Hippocampal formation (tissue), 2 donors: ENCODE results near the gene PCYT1A.

Experiments used
- DNase-seq, 2 donors: peaks; one replicate each; lab custom pipeline; 2025; lab: John Stamatoyannopoulos, UW

PCYT1A gene

DNA sequence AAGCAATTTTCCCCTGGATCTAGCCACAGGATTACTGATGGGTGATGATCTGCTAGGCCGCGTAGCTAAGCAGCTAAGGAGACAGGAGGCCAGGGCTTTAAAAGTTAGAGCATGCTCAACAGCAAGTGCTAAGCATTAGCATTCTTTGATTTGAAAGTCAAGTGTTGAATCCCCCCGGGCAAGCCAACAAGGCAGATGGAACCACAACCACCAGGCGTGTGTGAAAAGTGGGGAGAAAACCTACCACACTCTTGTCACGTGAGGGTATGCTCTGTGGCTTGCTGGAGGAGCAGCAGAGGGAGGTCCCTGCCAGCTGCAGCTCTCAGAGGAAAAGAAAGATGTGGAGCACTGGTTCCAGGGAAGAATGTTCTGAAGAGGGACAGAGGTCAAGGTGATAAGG, 50.3 kb downstream of the PCYT1A start:
- no peak for DNase-seq

DNA sequence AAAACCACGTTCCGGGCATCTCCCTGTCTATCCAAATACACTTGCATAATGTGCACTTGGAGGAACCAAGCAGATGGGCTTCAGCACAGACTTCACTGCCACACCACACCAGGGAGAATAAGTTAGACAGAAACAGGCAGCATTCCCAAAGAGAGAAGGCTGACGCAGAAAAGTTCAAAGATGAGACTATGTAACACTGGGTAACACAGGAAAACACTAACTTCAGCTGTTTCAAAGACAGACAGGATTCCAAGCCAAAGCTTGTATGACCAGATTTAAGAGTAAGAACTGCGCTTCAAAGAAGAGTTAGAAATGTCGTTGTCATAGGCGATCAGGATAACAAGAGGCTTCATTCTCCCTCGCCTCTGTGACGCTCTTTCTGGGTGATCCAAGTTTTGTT, 51.3 kb downstream of the PCYT1A start:
- no peak for DNase-seq

DNA sequence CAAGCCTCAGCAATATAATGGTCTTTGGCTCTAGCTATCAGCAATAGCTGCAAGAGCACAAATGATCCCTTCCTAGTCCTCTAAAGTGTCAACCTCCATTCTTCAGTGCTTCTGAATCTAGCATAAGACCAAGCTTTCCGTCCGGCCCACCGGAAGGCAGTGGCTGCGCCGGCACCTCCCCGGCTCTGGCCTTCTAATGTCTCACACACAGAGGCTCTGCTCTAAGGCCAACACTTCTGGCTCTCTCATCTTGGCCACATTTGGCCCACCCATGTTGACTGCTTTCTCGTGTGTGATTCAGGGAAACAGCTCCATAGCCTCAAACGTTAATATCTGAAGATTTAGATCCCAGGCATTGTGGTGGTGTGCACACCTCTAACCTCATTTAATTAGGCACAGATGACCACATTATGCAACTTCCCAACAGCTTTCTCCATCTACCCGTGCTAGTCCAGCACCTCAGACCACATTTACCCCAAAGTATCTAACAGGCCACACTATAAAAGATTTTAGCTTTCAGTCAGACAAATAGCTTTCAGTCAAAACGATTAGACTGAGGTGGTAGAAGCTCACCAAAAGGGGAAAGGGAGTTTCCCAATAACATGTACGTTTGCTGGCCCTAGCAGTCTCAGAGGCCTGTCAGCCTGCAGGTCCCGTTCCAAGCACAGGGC, 51.9 kb downstream of the PCYT1A start:
- DNase-seq: no peak

DNA sequence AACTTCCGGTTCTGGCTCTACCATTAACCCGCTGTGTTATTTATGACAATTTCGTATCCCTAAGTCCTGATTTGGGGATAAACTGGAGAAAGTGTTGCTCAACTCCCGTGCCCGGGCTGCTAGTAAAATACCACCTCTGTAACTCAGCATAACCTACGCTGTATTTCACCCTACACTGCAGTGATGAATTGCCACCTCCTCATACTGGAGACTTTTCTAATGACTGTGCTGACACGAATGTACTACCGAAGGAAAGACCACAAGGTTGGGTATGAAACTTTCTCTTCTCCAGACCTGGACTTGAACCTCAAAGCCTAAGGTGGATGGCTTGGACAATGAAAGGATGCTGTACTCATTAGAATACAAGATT, 54.7 kb downstream of the PCYT1A start:
- DNase-seq: no peak

DNA sequence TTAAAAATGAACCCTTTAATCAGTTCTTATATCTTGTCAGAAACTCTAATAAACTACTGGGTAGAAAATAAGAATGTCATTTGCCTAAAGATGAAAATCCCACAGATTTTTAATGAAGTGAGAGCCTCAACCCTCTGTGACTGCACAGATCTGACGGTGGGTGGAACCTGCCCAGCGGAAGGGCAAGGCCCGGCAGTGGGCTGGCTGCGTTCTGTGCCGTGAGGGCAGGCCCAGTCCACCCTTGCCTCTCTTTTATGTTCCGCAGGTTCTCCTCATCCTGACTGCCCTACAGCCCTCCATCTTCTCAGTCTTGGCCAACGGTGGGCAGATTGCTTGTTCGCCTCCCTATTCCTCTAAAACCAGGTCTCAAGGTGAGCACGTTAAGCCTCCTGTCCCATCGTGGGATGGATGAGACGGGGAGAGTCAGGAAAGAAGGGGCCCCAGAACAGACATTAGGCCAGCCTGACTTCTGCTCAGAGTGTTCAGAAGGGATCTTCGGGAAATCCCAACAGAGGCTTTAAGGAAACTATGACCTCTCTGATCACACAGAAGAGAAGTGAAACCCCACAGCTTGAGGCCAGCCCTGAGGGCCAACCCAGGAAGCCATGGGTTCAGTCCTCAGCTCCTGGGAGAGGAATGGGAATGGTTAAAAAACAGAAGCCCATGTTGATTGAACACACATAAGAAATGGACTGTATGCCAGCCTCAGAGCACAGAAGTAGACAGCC, 55.2 kb downstream of the PCYT1A start:
- no peak for DNase-seq

DNA sequence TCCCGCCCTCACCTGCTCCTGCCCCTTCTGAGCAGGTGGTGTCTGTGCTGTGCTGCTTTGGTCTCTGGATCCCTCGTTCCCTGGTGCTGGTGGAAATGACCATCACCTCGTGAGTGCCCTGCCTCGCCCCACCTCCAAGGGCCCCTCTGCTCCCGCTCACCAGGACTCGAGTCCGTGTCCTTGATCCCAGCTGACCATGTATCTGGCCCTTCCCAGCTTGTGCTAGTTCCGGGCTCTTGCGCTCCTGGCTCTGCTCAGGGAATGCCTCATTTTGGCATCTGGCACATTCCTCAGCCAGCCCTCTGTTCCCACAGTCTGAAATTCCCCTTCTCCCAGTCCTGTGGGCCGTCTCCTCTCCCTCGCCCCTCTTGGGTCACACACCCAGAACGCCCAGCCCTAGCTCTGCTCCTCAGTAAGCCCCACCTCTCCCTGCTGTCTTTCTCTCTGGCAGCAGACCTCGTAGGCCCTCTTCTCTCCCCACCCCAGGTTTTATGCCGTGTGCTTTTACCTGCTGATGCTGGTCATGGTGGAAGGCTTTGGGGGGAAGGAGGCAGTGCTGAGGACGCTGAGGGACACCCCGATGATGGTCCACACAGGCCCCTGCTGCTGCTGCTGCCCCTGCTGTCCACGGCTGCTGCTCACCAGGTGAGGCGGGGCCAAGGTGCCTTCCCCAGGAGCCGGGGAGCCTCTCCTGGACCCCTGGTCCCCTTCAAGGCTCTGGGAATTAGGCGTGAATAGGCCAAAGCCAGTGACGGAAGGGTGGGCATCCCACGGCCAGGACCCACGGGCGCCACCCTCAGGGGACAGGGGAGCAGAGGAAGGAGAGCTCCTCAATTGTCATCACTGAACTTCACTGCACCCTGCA, 59.7 kb downstream of the PCYT1A start:
- DNase-seq: no peak

DNA sequence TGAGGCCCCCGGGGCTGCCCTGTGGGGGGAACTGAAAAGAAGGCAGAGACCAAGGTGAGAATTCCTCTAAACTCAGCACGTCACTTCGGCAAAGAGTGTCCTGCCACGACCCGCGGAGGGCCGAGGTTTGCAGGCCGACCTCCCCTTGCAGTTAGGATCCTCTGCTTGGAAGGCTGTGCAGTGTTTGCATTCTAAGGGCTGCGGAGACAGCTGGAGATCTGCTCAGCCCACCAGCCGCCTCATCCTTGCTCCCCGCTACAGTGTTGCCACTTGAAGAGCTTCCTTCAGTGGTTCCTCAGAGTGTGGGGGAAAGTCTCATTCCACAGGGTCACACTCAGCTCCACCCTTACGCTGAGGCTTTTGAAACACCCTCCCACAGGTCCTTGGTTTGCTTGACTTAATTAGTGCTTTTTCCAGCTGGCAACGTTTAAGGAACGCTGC, 60.4 kb downstream of the PCYT1A start:
- no peak for DNase-seq

DNA sequence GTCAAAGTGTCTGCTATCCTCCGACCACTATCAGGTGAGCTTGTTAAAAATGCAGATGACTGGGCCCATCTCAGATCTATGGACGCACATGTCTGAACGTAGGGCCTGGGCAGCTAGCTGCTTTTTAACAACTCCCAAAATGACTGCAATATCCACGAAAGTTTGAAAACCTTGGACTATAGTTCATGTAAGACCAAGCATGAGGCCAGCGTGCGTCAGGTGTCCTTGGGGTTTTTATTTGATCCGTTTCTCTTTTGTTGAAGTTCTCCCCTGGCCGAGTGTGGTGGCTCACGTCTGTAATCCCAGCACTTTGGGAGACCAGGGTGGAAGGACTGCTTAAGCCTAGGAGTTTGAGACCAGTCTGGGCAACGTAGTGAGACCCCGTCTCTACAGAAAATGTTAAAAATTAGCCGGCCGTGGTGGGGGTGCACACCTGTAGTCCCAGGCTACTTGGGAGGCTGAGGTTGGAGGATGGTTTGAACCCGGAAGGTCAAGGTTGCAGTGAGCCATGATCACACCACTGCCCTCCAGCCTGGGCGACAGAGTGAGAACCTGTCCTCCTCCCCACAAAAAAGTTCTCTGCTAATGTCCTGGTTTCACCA, 61.7 kb downstream of the PCYT1A start:
- no peak for DNase-seq

DNA sequence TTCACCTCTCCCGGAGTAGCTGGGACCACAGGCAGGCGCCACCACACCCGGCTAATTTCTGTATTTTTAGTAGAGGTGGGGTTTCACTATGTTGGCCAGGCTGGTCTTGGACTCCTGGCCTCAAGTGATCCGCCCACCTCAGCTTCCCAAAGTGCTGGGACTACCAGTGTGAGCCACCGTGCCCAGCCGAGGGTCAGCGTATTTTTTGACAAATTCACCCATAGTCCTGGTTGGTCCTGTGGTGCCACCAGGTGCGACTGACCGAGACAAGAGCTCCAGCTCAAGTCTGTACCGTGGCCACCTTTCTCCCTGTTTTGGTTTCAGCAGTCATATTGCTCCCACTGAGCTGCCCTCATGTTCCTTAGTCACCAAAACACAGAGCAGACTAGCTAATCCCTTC, 62.4 kb downstream of the PCYT1A start:
- no peak for DNase-seq

DNA sequence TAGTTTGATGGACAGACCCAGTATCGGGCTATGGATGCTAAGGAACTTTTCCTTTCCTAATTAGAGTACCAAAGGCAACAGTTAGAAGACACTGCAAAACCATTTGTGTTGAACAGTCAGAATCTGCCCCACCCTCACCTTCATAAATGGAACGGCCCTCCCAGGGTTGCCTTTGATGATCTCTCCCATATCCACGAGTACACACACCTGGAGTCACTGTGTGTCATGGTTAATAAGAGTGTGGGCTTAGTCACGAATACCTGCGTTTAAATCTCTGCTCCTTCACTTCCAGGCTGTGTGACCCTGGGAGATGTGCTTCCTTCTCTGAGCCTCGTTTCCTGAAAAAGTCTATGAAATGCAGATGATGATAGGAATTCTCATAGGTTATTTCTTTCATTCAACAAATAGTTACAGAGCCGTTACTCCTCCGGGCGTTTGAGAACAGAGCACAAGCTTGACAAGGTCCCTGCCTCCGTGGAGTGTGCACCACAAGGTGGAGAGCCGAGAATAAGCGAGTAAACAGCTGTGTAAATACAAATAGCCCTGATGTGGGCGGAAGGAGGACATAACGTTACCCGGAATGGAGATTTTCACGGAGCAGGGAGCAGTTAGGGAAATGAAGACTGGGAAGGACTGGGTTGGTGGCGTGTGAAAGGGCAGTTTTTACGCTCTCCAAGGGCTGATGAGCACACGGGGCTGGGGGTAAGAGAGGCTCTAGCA, 64.5 kb downstream of the PCYT1A start:
- no peak for DNase-seq

DNA sequence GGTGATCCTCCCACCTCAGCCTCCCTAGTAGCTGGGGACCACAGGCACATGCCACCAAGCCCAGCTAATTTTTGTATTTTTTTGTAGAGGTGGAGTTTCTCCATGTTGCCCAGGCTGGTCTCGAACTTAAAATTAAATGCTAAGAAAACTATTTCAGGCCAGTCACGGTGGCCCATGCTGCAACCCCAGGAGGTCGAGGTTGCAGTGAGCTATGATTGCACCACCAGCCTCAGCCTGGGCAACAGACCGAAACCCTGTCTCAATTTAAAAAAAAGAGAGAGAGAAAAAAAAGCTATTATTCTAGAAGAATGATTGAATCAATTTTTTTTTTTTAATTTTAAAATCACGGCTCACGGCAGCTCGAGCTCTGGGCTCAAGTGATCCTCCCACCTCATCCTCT, 66.5 kb downstream of the PCYT1A start:
- no peak for DNase-seq

DNA sequence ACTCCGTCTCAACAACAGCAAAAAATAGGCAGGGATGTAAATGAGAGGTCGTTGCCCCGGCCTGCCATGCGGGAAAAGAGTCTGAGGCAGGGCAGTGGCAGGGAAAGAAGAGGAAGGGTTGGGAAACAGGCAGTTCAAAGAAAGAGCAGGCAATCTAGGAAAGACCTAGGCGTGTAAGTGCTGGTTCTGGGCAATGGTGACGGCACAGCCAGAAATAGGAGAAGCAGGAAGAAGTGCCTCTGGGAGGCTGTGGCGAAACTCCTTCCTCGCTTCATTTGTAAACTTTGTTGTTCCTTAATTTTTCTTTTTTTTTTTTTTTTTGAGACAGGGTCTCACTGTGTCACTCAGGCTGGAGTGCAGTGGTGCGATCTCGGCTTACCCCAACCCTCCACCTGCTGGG, 66.9 kb downstream of the PCYT1A start:
- no peak for DNase-seq

DNA sequence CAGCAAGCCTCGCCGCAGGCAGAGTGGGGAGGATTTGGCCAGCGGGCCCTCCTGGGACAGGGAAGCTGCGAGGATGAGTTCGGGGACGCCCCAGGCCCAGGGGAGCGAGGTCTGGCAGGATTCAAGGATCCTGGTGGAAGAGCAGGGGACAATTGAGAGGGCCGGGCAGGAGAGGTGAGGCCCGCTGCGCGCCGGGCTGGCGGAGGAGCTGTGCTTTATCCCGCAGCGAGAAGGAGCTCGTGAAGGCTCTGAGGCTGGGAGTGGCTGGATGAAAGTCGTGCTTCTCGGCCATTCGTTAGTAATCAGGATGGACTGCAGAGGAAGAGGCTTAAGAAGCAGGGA, 67.6 kb downstream of the PCYT1A start:
- no peak for DNase-seq

DNA sequence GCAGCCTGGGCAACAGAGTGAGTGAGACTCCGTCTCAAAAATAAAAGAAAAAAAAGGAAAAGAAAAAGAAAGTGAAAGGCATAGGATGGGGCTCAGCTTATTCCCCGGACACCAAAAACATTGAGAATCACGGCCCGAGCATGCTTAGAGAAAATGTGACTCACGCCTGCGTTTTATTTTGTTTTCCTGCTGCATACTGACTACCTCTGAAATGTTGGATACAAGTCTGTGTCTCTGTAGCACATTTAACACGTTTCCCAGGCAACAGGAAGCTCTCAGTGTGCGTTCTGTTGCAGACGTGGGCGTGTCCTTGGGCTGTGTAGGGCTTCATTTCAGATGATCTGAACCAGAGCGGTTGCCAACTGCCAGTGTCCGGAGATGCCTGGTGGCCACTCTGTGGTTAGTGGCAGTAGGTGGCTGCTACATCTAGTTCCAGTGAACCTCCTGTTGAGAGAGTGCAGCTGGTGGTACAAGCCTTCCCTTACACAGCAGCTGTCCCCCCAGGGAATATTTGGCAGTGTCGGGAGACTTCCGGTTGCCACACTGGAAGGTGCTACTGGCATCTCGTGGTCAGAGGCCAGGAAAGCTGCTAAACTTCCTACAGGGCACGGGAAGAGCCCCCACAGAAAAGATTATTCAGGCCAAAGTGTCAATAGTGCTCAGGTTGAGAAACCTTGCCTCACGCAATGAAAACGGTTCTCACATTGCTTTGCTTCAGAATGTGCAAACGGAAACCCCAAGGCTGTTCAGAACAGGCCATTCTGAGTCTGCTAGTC, 68.1 kb downstream of the PCYT1A start:
- DNase-seq: peak; percentile 42 to 51

DNA sequence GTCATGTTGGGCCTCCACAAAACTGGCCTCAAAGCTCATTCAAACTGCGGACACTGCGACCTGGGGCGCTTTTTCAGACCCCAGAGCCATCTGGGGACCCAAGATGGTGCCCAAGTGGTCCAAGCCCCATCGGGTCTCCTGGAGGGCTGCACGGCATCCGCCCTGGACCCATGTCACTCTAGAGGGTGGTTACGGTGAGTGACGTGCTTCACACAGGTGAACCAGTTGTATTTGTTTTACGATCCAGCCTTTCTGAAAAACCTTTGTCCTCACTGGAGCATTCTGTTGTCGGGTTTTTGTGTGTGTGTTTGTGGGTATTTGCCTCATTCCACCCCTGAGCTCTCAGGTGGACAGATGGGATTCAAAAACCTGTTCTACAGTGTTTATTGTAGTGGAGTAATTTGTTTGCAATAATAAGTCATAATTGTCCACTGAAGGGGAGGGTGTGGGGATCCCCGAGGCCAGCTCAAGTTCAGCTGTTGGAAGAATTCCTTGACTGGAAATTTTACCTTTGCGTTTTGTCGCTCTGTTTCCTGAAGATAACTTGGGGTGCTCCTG, 69.3 kb downstream of the PCYT1A start:
- DNase-seq: no peak

DNA sequence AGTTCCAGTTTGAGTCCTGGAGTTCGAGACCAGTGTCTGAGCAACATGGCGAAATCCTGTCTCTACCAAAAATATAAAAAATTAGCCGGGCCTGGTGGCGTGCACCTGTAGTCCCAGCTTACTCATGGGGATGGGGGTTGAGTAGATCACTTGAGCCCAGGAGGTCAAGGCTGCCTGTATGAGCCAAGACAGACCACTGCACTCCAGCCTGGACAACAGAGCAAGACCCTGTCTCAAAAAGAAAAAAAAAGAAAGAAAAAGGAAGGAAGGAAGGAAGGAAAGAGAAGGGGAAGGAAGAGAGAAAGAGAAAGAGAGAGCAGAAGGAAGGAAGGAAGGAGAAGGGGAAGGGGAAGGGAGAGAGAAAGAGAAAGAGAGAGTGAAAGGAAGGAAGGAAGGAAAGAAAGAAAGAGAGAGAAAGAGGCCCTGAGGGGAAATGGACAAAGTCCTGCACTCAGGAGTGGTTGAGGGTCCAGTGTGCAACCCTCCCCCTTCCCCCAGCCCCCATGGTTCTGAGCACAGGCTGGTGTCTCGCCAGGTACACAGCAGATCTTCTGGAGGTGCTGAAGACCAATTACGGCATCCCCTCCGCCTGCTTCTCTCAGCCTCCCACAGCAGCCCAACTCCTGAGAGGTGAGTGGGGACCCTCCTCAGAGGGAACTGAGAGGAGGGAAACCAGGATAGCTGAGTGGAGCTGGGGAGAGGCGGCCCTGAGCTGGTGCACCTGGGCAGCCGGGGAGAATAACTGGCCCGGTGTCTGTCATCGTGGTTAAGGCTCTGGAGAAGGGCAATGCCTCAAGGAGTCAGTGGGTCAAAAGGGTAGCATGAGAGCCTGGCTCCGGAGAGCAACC, 70.0 kb downstream of the PCYT1A start:
- DNase-seq: no peak

DNA sequence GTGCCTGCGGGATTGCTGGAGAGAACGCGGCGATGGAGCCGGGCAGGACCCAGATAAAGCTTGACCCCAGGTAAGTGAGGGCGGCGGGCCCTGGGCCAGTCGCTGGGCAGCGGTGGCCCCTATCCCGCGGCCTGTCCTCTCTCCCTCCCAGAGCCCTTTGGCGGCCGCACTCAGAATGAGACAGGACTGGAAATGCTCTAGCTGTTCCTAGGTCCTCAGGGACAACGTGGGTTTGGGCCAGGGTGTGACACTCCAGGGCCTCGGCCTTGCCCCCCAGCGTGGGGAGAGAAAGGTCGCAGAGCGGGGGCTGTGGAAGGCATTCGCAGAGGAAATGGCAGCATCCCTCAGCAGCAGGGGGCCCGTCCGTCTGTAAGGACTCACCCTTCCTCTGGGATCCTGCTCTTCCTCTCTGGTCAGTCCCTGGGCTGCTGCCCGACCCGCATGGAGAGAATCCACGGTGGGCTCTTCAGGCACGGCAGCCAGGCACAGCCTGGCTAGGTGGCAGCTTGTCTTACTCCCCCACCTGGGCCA, 70.8 kb downstream of the PCYT1A start:
- no peak for DNase-seq

DNA sequence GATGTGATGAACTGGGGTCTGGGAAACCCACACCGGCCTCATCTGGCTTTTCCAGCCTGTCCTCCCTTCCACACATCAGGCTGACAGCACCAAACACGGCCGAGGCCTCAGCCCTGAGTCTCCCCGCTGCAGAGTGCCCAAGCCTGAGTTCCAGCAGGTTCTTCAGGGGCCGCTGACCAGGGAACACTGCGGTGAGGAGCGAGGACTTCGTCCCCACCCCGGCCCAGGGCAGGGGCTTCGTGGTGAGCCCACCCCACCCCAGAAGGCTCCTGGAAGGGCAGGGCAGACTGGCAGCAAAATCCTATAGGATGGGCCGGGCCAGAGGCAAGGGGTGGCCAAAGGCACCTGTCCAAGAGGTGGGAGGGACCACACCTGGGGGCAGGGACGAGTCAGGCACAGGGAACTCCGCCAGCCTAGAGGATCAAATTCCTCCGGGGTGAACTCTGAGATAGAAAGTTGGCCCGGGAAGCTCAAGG, 71.4 kb downstream of the PCYT1A start, which contains the start of gene SLC51A:
SLC51A (plus strand) TSS at position 446 of the 476 bp plus-strand sequence. CDS start 179 bp downstream, outside the sequence.
- DNase-seq: no peak

DNA sequence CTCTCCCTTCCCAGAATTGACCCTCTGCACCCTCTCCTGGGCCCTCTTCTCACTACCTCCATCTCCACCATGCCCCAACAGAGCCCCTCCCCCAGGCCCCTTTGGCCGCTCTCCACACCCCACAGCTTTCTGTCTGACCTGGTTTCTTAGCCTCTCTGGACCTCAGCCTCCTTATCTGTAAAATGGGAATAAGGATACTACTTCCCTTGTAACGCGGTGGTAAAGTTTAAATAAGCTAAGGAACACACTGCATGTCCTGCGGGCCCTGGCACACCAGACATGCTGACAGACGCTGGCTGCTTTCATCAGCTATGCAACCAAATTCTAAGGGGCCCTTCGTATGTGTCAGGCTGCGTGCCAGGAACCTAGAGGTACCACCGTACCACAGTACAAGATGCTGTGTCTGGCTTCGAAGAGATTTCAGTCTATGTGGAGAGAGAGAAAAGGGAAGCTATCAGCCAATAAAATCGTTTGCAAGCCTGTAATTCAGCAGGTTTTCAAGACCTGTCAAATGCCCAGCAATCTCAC, 72.0 kb downstream of the PCYT1A start:
- DNase-seq: no peak
